HG03575 (cell line): ENCODE results near the gene MIS12.

Experiments
- ATAC-seq: cut with Tn5 transposase; IDR thresholded peaks from one replicate; pipeline ENCODE4 v1.9.1; 2021; ENCODE audit not compliant: unreplicated experiment, insufficient number of reproducible peaks, low FRiP score; ENCODE audit errors: extremely low read depth

Gene MIS12, protein sequence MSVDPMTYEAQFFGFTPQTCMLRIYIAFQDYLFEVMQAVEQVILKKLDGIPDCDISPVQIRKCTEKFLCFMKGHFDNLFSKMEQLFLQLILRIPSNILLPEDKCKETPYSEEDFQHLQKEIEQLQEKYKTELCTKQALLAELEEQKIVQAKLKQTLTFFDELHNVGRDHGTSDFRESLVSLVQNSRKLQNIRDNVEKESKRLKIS

DNA sequence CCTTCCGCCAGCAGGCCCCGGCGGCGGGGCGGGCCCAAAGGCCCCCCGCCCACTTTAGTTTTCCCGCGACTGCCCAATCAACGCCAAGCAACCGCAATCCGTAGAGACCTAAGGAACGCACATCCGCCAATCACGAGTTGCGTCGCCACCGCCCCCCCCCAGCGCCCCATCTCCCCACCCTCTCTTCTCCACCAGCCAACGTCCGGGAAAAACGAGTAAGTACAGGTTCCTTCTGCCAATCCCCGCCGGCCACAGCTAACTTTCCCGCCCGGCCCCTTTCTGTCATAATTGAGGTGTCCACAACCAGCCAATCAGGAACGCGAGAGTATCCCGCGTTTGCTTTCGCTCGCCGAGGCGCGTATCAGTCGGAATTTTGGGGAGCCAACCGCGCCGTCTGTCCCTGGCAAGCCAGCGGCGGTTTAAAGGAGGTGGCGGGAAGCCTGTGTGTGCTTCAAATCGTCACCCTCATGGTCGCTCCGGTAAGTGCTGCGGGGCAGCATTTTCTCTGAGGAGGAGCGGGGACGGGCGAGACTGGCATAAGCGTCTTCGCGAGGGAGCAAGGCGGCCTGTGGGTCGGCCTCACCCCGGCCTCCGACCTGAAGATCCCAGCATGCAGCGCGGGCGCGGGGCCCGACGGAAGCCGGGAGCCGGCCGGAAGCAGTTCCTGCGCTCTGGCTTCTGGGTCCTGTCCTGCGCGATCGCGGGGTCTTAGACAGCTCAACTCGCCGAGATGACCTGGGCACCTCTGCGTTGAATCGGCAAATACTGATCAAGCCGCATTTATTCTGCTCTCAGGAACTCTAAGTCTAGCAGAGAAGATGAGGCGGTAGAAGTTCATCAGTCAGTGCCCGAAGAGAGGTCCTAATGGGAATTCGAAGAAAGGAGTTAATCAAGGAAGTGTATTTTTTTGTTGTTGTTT lies at the start of gene MIS12:
TSS of gene MIS12 (plus strand) at position 361 of the 919 bp plus-strand sequence. CDS start 2,297 bp downstream, outside the sequence.
- peak; percentile 41 for ATAC-seq

DNA sequence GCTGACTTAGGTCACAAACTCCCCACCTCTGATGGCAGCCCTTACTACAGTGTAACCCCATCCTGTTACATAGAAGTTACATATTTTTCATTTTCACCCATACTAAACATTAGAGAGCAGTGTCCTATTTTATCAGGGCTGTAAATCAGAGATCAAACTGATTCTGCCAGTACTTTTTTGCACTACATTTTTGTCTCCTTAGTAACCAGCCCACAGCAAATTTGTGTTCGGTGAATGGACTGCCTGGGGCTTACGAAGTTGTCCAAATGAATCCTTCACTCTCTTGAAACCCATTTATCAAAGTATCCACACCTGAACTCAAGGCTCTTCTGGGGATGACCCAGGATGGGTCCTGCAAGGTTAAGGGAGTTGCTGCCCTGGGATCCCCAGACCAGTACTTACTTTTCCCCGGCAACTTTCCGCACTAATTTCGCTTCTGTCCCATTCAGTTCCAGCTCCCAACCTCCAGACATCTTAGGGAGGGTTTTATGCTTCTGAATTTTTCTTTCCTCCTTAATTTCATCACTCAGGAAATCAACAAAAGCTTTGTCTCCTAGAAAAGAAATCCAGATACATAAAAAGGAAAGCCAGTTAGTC lies 48.5 kb upstream of the MIS12 start:
- ATAC-seq = no peak

DNA sequence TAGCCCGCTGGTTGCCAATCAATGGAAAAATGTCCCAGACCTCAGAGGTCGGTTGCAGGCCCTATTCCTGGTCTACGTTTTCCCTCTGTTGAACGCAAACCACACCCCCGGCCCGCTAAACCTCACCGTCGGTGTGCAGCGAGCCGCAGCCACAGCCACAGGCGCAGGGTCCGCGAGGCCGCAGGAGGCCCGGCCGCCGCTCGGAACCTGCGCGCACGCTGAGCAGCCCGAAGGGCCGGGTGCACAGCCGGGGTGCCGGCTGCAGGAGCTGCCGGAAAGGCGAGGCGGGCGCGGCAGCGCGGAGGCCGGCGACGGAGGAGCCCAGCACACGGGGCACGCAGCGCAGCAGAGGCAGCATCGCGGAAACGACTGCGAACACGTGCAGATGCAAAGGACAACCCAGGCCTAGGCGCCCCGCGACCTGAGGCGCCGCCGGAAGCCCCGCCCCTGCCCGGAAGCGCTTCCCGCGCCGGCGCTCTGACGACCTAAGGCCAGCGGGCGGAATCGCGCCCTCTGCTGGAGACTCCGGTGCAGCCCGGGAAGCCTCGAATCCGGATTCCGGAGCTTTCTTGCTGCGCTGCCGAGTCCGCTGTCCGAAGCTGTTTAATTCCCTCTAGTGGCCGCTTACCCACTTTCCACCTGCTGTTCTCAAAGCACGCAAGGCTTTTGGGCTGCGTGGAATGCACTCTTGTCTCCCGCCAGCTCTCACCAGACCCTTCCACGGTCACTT lies 47.5 kb upstream of the MIS12 start, which contains the start of gene C1QBP:
TSS of gene C1QBP (minus strand) at position 440 of the 730 bp plus-strand sequence. CDS start at position 358, 82 bp downstream.
- ATAC-seq = no peak

DNA sequence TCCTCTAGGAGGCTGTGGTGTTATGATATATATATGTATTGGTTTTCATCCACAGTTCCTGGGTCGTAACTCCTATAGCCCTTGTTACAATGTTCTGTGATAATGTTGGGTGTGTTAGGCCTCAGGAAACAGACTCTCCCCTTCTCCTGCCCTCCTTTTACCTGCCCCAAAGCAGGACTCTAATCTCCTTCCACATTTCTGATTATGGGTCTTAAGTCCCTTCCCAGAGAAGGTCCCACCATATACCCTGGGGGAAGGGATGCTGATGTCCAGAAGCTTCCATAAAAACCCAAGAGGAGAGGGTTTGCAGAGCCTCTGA lies 47.0 kb upstream of the MIS12 start:
- ATAC-seq = no peak

DNA sequence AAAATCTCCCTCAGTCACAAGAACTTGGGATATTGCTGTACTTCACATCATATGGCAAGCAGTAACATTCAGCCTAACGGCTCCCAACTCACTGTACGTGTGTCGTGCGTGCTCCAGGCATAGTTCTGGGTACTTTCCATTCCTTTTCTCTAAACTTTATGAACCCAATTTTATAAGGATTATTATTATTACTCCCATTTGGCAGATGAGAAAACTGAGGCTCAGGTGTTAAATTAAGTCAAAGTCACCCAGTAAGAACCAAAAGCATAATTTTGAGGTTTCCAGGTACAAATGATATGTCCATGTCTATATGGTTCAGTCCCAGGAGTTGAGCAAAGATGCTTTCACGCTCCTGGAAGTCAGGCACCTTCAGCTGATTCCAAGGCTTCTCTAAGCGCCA lies 42.6 kb upstream of the MIS12 start:
- ATAC-seq = no peak

DNA sequence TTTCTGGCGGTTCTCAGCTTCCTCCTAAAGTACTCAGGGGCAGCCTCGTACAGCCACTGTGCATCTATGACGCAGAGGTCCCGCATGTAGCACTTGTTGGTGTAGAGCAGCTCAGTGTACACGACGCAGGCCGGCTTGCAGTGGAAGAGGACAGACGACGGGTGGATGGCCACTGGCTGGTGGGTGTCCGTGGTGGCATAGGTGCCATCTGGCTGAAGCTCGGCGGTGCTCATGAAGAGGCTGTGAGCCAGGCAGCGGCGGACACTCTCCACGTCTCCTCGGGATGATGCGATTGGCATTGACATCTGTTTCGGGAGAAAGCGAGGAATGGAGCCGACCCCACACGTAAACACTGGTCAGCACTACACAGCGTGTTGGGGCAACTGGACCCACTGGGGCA lies 42.2 kb upstream of the MIS12 start:
- no peak for ATAC-seq

DNA sequence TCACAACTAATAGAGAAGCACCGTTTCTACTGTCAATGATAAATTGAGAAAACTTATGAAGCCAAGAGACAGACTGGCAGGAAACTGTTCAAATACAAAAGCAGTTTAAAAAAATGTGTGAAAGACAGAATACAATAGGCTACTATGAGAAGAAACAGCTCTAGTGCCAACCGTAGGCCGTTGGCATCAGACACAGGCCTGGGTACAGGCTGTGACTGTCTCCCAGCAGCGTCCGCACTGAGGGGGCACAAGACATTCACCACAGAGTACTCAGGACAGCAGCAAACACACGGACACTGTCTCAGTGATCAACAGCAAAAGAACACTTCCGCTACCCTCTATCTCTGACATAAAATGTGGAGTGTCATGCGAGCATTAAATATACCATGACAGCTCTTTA lies 39.6 kb upstream of the MIS12 start:
- no peak for ATAC-seq

DNA sequence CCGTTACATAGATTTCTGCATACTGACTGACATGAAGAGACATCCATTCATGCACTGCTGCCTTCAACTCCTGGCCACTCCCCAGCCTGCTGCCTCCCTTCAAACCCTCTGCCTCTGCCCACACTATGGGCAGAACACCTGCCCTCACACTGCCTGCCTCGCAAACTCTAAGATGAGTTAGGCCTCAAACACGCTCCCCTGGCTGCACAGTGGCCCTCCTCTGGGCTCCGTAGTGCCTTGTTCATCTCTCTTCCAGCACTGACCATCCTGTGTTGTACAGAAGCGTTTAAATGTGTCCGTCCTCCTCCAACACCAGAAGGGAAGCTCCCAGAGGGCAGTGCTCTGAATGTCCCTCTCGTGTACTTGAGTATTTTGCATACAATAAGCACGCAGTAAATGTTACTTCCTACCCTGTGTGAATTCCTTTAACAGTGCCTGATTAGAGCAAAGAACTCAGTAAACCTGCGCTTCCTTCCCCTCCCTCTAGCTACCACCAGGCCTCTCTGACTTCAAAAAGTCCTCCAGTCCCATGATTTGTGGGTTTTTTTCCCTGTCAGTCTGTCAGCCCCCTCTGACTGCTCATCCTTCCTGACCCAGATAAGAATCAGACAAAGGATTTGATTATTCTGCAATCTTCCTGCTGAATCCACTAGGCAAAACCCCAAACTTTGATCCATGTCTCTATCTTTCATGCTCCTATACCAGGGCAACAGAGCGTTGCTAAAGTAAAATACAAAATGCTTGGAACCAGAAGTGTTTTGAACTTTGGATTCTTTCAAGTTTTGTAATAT lies 21.5 kb upstream of the MIS12 start:
- no peak for ATAC-seq

DNA sequence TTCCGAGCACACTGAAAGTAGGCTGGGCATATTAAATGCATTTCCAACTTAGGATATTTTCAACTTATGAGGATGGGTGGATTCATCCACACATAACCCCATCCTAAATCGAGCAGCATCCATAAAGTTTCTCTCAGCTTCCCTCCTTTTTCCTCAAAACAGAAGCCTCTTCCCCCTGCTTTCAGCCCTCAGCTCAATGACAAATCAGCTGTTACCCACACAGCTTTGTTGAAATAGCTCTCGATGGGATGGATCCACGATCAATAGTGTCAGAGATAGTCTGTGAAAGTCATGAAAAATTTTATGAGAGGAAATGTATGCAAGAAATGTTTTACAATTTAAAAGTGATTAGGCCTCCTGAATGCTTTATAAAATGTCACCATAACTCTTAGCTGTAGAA lies 20.1 kb upstream of the MIS12 start:
- no peak for ATAC-seq

DNA sequence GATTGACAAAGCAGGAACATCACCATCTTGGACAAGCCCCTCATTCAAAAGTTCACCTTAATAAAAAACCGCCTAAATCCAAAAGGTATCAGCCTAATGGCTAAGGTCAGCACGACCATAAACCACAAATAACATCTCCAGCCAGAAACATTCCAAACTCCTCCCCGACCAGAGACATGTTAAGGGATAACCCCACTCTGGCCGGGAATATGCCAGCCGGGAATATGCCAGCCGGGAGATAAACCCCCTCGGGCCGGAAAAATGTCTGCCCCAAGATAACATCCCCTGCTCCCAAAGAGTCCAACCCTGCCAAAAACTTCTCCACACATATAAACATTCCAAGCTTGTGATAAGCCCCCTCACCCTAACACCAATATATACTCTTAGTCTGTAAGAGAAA lies 18.9 kb upstream of the MIS12 start:
- no peak for ATAC-seq

DNA sequence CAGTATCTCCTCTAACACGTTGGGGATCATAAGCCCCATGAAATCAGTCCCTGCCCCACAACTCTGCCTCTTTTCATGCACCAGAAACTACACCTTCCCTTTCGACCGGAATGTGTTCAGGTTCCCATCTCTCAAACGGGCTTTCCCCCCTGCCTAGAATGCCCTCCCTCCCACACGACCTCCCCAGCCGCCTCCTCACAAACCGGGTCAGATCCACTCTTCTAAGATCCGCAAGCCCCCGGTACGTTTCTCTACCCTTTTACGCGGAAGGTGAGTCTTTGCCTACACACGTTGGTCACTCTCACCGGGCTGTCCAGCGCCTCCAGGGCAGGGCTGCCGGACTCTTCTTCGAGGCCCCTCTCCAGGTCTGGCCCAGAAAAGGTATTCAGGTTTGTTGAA lies 18.3 kb upstream of the MIS12 start:
- ATAC-seq = no peak

DNA sequence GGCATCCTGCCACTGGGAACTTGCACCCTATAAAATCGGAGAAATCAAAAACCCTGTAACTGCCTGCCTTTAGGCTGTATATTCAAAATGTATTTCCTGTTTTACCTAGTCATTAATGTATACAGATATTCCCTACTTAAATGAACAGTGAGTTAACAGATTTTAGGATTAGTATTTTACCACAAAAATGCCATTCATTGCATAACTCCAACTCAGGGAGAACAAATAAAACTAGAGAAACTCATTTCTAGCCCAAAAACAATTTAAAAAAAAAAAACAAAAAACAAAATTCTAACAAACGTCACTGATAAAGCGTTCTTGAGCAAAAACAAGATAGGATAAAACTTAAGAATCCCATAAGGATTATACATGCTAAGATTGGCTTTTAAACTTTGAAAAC lies 13.9 kb upstream of the MIS12 start:
- ATAC-seq = no peak

DNA sequence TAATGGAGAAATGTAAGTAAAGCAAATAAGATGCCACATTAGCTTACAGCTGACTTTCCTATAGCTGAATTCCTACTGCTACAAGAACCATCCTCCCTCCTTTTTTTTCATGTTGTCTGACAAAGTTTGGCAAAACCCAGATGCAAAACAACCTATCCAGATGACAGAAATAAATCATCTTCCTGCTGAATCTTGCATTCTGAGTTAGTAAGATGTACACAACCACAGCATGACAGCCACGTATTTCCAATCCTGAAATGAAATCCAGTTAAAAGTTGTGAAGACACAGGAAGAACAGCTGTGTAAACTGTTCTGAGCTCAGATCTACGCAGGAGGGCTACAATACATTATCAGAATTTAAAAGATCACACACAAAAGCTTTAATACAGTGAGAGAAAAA lies 12.5 kb upstream of the MIS12 start:
- ATAC-seq = no peak

DNA sequence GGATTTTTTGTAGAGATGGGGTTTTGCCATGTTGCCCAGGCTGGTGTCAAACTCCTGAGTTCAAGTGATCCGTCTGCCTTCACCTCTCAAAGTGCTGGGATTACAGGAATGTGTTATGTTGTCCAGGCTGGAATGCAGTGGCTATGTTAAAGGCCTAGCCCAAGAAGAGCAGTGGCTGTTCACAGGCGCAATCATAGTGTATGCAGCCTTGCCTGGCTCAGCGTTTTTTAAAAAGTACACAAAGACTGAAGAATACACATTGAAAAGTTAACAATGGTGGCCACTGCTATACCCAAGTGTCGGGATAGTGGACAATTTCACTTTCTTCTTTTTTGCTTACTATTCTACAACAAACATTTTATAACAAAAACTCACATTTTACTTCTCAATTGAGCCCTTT lies 7.4 kb upstream of the MIS12 start:
- no peak for ATAC-seq

DNA sequence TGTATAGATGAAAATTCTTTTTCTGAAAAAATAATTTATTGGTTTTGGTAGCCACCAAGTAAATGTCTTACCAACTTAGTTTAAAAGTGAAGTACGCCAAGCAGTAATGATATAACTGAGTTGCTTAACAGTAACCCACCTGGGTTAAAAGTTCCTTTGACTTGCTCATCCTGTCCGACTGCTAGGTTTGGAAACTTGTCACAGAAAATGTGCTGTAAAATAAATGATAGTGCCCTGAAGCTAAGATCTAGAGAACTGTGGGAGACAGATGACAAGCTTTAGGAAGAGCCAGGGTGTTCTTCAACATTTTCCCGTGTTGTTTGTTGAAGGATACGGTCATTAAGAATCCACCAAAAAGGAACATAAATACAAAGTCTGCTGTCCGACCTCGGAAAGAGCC lies 5.4 kb upstream of the MIS12 start:
- ATAC-seq = no peak

DNA sequence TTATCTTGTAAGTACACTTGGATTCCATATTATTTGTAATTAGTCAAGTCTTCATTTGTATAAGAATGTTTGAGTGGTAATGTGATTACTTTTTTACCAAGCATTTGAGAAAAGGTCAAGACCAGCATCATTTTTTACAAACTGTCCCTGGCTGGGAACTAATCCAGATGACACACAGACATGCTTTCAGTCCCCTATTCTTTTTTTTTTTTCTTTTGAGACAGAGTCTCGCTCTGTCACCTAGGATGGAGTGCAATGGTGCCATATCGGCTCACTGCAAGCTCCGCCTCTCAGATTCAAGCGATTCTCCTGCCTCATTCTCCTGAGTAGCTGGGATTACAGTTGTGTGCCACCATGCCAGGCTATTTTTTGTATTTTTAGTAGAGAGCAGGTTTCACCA lies 4.9 kb upstream of the MIS12 start:
- no peak for ATAC-seq

DNA sequence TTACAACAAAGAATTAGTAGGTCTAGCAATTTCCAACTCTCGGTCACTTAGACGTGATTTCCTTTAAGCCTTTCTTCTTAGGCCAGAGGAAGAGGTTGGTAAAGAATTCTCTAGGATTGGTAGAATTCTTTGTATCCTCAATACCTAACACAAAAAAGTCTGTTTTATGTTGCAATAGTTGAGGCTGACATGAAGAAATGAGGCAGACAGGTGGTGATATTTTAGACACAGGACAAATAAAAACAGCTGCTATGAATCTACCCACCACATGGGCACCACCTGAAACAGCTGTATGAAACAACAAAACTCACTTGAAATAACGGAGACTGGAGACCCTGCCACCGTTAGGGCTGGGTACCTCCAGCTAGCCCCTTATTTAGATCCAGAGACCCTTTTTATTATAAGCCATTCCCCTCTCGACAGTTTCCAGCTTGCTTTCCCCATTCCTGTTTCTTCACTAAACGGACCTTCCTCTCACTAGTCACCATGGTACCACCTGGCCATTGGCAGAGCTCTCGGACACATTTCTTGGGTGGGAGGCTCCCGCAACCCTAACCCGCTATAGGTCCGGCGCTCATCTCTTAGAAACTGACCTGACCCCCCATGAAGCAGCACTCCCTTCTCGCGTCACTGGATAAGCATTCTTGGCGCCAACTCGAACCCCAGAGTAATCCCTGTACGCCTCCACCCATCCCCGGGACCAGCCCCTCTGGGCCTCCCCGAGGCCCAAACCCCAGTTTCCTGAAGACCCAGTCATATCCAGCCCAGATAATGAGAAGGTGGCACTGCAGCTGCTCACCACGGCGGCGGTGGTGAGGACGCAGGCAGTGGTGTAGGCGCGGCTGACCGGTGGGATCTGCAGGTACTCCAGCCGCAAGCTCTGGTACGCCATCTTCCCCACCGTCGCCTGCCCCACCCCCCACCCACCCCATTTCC lies 828 bp upstream of the MIS12 start, which contains the start of gene DERL2:
TSS of gene DERL2 (minus strand) at position 909 of the 936 bp plus-strand sequence. CDS start at position 892, 17 bp downstream.
- ATAC-seq = no peak

DNA sequence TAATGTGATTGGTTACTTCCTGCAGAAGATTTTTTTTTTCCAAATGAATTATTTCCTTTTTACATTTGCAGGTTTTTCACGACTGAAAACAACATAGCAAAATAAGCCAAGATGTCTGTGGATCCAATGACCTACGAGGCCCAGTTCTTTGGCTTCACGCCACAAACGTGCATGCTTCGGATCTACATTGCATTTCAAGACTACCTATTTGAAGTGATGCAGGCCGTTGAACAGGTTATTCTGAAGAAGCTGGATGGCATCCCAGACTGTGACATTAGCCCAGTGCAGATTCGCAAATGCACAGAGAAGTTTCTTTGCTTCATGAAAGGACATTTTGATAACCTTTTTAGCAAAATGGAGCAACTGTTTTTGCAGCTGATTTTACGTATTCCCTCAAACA lies 2.4 kb downstream of the MIS12 start:
- ATAC-seq = no peak
